HG03378 (cell line): ENCODE measurements around the gene PIEZO2.

ENCODE experiments used
- ATAC-seq: cut with Tn5 transposase; IDR thresholded peaks from one replicate; pipeline ENCODE4 v1.9.1; 2021; ENCODE audit warnings: mild to moderate bottlenecking, moderate library complexity; ENCODE audit not compliant: unreplicated experiment

PIEZO2 gene

GRCh38 chr18:11034884-11035283 lies 114.5 kb downstream of the PIEZO2 start:
- no peak for ATAC-seq

GRCh38 chr18:11033503-11033902 lies 115.9 kb downstream of the PIEZO2 start:
- no peak for ATAC-seq

- ATAC-seq: no peak
These were observed 117.4 kb downstream of the PIEZO2 start for GRCh38 chr18:11031966-11032365.

GRCh38 chr18:11029021-11029420 lies 120.3 kb downstream of the PIEZO2 start:
- ATAC-seq: no peak

GRCh38 chr18:11027862-11028261 lies 121.5 kb downstream of the PIEZO2 start:
- no peak for ATAC-seq

- no peak for ATAC-seq
These were observed 123.7 kb downstream of the PIEZO2 start for GRCh38 chr18:11025671-11026070.

GRCh38 chr18:11024928-11025669 lies 124.3 kb downstream of the PIEZO2 start:
- no peak for ATAC-seq

- no peak for ATAC-seq
These were observed 127.9 kb downstream of the PIEZO2 start for GRCh38 chr18:11021477-11021876.

GRCh38 chr18:11020877-11021414 lies 128.4 kb downstream of the PIEZO2 start:
- ATAC-seq: no peak

GRCh38 chr18:11020161-11020853 lies 129.1 kb downstream of the PIEZO2 start:
- ATAC-seq: no peak

GRCh38 chr18:11019295-11020105 lies 129.9 kb downstream of the PIEZO2 start:
- ATAC-seq: no peak

- no peak for ATAC-seq
These were observed 139.5 kb downstream of the PIEZO2 start for GRCh38 chr18:11009869-11010268.

- ATAC-seq: no peak
These were observed 140.2 kb downstream of the PIEZO2 start for GRCh38 chr18:11009147-11009546.

- no peak for ATAC-seq
These were observed 140.9 kb downstream of the PIEZO2 start for GRCh38 chr18:11008505-11008904.

GRCh38 chr18:11005528-11005927 lies 143.8 kb downstream of the PIEZO2 start:
- ATAC-seq: no peak

- no peak for ATAC-seq
These were observed 144.4 kb downstream of the PIEZO2 start for GRCh38 chr18:11004951-11005350.

GRCh38 chr18:11004294-11004693 lies 145.1 kb downstream of the PIEZO2 start:
- ATAC-seq: no peak

- ATAC-seq: no peak
These were observed 146.6 kb downstream of the PIEZO2 start for GRCh38 chr18:11002796-11003195.

- ATAC-seq: no peak
These were observed 147.1 kb downstream of the PIEZO2 start for GRCh38 chr18:11002277-11002676.

GRCh38 chr18:11000071-11000470 lies 149.3 kb downstream of the PIEZO2 start:
- no peak for ATAC-seq

GRCh38 chr18:10997885-10998284 lies 151.5 kb downstream of the PIEZO2 start:
- no peak for ATAC-seq
